Activated naive CD8-positive, alpha-beta T cell (primary cell): Measurements from ENCODE around the gene SLC38A2.

Source experiments
- H3K27ac Mint-ChIP-seq: one replicate; pipeline ENCODE4 v1.8.0; 2021; ENCODE audit warnings: mixed read lengths
- H3K27me3 Mint-ChIP-seq: one replicate; pipeline ENCODE4 v1.8.0; 2021; ENCODE audit warnings: mixed read lengths
- H3K36me3 Mint-ChIP-seq: one replicate; pipeline ENCODE4 v1.8.0; 2021; ENCODE audit warnings: mixed read lengths
- H3K4me1 Mint-ChIP-seq: one replicate; pipeline ENCODE4 v1.8.0; 2021; ENCODE audit warnings: low read depth, mixed read lengths
- H3K4me3 Mint-ChIP-seq: one replicate; pipeline ENCODE4 v1.8.0; 2021; ENCODE audit warnings: mild to moderate bottlenecking, mixed read lengths
- H3K9me3 Mint-ChIP-seq: one replicate; pipeline ENCODE4 v1.8.0; 2021; ENCODE audit warnings: low read depth, mixed read lengths

The SLC38A2 gene

GRCh38 chr12:46386360-46386867 is 13.8 kb upstream of the SLC38A2 start:
- Mint-ChIP-seq H3K36me3 (peaks cover 4% of the 10 kb centered on the region), H3K27me3 (no peaks in the 10 kb centered on the region), H3K9me3 (no peaks in the 10 kb centered on the region), H3K4me3 (peak overlapping the region; percentile 2), H3K27ac (no peak overlapping the region), H3K4me1 (peaks cover 66% of the 10 kb centered on the region)

DNA sequence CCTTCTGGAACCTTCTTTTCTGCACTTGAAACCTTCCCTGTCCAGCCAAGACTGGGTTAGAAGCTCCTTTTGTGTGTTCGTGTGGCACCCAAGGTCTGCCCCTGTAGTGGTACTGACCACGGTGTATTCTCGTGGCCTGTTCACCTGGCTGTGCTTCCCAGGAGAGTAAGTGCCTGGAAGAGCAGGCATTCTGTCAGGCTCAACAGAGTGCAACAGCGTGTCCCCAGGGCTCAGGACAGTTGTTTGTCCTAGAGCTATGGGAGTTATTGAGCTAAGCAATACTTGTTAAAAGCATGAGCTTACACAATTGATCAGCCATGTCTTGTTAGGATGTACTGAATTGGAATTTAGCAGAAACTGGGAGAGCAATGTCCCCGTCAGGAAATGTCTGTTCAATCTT is 12.9 kb upstream of the SLC38A2 start:
- no peak overlapping the region for H3K27ac Mint-ChIP-seq
- H3K4me1 Mint-ChIP-seq: peaks cover 62% of the 10 kb centered on the region
- H3K9me3 Mint-ChIP-seq: no peaks in the 10 kb centered on the region
- peak overlapping the region; percentile 30 for H3K4me3 Mint-ChIP-seq
- H3K36me3 Mint-ChIP-seq: no peaks in the 10 kb centered on the region
- H3K27me3 Mint-ChIP-seq: no peaks in the 10 kb centered on the region

DNA sequence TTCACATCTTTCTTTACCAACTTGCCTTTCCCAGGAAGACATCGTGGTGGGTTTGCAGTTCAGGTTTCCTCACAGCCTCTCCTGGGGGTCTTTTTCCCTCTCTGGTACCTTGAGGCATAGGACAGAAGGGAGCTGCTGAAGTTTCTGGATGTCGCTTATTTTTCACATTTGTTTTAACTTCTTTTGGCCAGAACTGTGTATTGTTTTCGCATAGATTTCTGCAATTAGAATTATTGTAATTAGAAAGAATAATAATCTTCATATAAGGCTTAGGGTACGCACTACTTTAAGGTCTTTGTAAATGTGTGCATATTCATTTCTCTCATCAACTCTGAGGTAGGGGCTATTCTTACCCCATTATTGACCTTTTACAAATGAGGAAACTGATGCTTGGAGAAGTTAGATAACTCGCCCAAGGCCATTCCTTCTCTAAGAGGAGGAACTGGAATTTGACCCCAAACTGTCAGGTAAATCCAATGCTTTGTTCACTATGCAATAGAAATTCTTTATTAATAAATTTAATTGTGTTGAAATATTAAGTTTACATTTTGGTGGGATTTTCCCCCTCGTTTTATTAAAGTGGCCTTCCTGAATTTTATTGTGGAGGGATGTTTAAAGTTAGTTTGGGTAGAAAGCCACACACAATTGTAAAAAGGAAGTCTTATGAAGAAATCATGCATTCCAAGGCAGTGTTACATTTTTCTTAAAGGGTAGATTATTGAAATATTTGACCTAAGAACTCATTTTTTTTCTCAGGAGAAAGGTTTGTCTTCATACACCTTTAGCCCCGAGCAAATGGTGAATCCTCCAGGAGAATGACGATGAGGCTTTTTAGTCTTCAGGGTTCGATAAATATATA is 12.1 kb upstream of the SLC38A2 start:
- Mint-ChIP-seq H3K4me3 (peak overlapping the region; percentile 86), H3K9me3 (no peaks in the 10 kb centered on the region), H3K4me1 (peaks cover 60% of the 10 kb centered on the region), H3K27me3 (no peaks in the 10 kb centered on the region), H3K36me3 (no peaks in the 10 kb centered on the region), H3K27ac (peak overlapping the region; percentile 91)

DNA sequence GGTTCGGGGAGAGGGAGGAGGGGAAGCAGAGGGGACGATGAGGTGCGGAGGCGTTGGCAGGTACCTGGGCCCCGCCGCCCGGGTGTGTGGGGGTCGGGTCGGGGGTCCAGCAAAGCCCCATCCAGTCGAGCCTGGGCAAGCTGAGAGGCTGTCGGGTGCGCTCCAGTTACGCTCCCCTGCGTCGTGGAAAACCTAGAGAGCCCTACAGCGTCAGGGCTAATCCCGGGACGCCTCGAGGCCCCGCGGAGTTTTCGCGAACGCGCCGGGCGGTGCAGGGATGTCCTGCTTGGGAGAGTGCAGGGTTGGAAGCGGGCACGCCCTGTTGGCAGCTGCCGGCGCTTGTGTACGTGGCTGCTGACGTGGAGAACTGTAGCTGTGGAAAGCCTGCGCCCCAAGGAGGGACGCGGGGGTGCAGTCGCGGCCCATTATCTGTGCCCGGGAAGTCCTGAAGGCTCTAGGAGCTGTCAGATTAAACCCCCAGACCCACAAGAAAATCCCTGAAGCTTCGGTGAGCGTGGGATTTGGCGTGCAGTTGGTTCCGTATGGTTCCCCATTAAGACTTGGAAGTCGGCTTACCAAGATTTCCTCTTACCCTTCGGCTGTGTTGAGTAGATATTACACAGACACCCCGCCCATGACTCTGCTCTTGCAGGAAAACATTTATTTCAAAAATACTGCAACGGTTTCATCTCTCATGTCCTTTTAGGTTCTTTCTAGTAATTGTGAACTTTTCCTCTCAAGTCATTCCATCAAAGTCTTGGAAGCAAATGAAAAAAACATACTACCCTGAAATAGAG is 11.3 kb upstream of the SLC38A2 start:
- H3K27me3 Mint-ChIP-seq: no peaks in the 10 kb centered on the region
- peak overlapping the region; percentile 91 for H3K27ac Mint-ChIP-seq
- H3K36me3 Mint-ChIP-seq: no peaks in the 10 kb centered on the region
- H3K4me1 Mint-ChIP-seq: peaks cover 55% of the 10 kb centered on the region
- no peaks in the 10 kb centered on the region for H3K9me3 Mint-ChIP-seq
- H3K4me3 Mint-ChIP-seq: peak overlapping the region; percentile 86

GRCh38 chr12:46382964-46383653 is 10.5 kb upstream of the SLC38A2 start:
- peak overlapping the region; percentile 86 for H3K4me3 Mint-ChIP-seq
- H3K36me3 Mint-ChIP-seq: no peaks in the 10 kb centered on the region
- peaks cover 49% of the 10 kb centered on the region for H3K4me1 Mint-ChIP-seq

GRCh38 chr12:46382408-46382963 is 9.9 kb upstream of the SLC38A2 start:
- H3K36me3 Mint-ChIP-seq: no peaks in the 10 kb centered on the region
- no peaks in the 10 kb centered on the region for H3K27me3 Mint-ChIP-seq
- H3K4me1 Mint-ChIP-seq: peaks cover 45% of the 10 kb centered on the region
- no peaks in the 10 kb centered on the region for H3K9me3 Mint-ChIP-seq
- H3K4me3 Mint-ChIP-seq: peak overlapping the region; percentile 86
- peak overlapping the region; percentile 95 for H3K27ac Mint-ChIP-seq

More at GRCh38 chr12:46382964-46383653, 10.5 kb upstream of the SLC38A2 start:
- Mint-ChIP-seq H3K27me3 (no peaks in the 10 kb centered on the region), H3K9me3 (no peaks in the 10 kb centered on the region), H3K27ac (peak overlapping the region; percentile 95)

- no peaks in the 10 kb centered on the region for H3K36me3 Mint-ChIP-seq
- H3K27ac Mint-ChIP-seq: no peak overlapping the region
- no peaks in the 10 kb centered on the region for H3K27me3 Mint-ChIP-seq
- H3K4me1 Mint-ChIP-seq: peaks cover 35% of the 10 kb centered on the region
- H3K4me3 Mint-ChIP-seq: no peak overlapping the region
- no peaks in the 10 kb centered on the region for H3K9me3 Mint-ChIP-seq
These were observed 8.3 kb upstream of the SLC38A2 start for GRCh38 chr12:46380881-46381280.

DNA sequence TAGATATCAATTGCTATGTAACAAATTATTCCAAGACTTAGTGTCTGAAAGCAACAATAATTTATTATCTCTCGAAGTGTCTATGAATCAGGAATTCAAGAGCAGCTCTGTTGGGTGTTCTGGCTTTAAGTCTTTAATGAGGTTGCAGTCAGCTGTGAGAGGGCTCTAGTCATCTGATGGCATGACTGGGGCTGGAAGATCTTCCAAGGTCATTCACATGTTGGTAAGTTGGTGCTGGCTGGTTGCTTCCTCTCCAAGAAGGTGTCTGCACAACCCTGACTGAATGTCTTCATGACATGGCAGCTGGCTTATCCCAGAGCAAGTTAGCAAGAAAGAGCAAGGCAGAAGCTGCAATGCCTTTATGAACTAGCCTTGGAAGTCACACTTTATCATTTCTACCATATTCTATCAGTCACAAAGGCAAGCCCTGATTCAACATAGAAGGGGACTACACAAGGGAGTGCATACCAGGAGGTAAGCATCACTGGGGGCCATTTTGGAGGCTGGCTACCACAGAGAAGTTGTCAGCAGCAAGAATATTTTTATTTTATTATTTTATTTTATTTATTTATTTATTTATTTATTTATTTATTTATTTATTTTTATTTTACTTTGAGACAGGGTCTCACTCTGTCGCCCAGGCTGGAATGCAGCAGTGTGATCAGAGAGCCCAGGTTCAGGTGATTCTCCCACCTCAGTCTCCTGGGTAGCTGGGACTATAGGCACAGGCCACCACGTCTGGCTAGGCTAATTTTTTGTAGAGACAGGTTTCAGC is 7.6 kb upstream of the SLC38A2 start:
- Mint-ChIP-seq H3K36me3 (no peaks in the 10 kb centered on the region), H3K27ac (no peak overlapping the region), H3K4me3 (no peak overlapping the region), H3K27me3 (no peaks in the 10 kb centered on the region), H3K9me3 (no peaks in the 10 kb centered on the region), H3K4me1 (peaks cover 28% of the 10 kb centered on the region)

DNA sequence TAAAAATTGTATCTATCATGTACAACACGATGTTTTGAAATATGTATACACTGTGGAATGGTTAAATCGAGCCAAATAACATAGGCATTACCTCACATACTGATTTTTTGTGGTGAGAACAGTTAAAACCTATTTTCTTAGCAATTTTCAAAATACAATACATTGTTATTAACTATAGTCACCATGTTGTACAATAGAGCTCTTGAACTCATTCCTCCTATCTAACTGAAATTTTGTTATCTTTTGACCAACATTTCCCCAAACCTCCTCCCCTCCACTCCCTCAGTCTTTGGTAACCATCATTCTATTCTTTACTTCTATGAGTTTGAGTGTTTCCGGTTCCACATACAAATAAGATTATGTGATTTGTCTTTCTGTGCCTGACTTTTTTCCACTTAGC is 6.8 kb upstream of the SLC38A2 start:
- Mint-ChIP-seq H3K27me3 (no peaks in the 10 kb centered on the region), H3K36me3 (no peaks in the 10 kb centered on the region), H3K4me1 (peaks cover 29% of the 10 kb centered on the region), H3K27ac (no peak overlapping the region), H3K9me3 (no peaks in the 10 kb centered on the region), H3K4me3 (no peak overlapping the region)

- Mint-ChIP-seq H3K36me3 (no peaks in the 10 kb centered on the region), H3K4me1 (peaks cover 31% of the 10 kb centered on the region), H3K4me3 (no peak overlapping the region), H3K9me3 (no peaks in the 10 kb centered on the region), H3K27me3 (no peaks in the 10 kb centered on the region), H3K27ac (no peak overlapping the region)
These were observed 6.0 kb upstream of the SLC38A2 start for GRCh38 chr12:46378530-46378929.

- Mint-ChIP-seq H3K4me1 (peaks cover 33% of the 10 kb centered on the region), H3K36me3 (no peaks in the 10 kb centered on the region), H3K4me3 (no peak overlapping the region), H3K27ac (no peak overlapping the region), H3K27me3 (no peaks in the 10 kb centered on the region), H3K9me3 (no peaks in the 10 kb centered on the region)
These were observed 5.1 kb upstream of the SLC38A2 start for GRCh38 chr12:46377678-46378077.

DNA sequence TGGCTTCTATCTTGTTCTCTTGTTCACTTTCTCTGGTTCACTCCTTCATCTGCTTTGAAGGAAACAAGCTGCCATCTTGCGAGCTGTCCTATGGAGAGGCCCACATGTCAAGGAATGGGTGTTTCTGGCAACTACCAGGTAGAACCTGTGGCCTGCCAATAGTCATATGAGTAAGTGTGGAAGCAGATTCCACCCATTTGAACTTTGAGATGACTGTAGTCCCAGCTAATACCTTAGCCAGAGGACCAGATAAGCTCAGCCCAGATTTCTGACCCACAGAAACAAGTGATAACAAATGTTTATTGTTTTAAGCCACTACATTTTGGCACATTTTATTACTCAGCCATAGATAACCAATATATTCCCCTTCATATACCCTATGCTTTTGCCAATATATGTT is 4.0 kb upstream of the SLC38A2 start:
- Mint-ChIP-seq H3K36me3 (no peaks in the 10 kb centered on the region), H3K27ac (no peak overlapping the region), H3K4me3 (no peak overlapping the region), H3K9me3 (no peaks in the 10 kb centered on the region), H3K27me3 (no peaks in the 10 kb centered on the region), H3K4me1 (peaks cover 22% of the 10 kb centered on the region)

DNA sequence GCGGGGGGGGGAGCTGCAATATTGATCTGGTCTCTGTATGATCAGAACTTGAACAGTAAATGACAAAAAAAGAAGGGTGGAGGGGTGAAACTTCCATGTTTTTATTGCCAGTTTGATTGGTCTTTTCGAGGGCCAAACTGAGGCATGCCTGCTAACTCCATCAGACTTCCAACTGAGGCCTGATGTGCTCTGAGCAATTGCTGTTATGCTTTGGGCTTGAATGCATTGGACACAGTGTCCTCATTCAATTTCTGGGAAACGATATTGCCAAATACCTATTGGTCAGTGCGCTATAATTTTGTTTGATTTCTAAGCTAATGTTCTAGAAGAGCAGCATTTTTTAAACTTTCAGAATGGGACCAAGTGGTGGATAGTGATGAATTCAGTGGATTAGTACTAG is 2.1 kb upstream of the SLC38A2 start:
- Mint-ChIP-seq H3K4me3 (no peak overlapping the region), H3K4me1 (peaks cover 34% of the 10 kb centered on the region), H3K9me3 (no peaks in the 10 kb centered on the region), H3K36me3 (peaks cover 10% of the 10 kb centered on the region), H3K27me3 (no peaks in the 10 kb centered on the region), H3K27ac (no peak overlapping the region)

DNA sequence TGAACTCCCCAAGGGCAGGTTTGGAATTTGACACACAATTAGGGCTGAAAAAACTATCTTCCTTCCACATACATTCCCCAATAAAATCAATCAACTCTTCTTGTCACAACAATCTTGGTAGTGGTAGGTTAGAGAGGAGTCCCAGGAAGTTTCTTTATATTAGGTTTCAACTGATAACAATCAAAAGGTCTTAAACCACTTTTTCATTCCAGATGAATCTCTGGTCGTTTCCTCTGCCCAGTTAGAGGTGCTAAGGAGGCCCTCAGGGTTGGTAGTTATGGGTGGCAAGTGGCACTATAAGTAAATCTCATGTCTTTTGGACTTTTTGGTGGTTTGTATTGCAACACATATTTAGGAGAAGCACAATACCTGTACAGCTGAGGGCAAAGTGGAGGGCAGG is 1.7 kb upstream of the SLC38A2 start:
- peaks cover 14% of the 10 kb centered on the region for H3K36me3 Mint-ChIP-seq
- H3K4me1 Mint-ChIP-seq: peaks cover 38% of the 10 kb centered on the region
- H3K4me3 Mint-ChIP-seq: peak overlapping the region; percentile 98
- H3K27me3 Mint-ChIP-seq: no peaks in the 10 kb centered on the region
- no peaks in the 10 kb centered on the region for H3K9me3 Mint-ChIP-seq
- peak overlapping the region; percentile 95 for H3K27ac Mint-ChIP-seq
